ENCODE measurements around the gene GRM7.

DNA sequence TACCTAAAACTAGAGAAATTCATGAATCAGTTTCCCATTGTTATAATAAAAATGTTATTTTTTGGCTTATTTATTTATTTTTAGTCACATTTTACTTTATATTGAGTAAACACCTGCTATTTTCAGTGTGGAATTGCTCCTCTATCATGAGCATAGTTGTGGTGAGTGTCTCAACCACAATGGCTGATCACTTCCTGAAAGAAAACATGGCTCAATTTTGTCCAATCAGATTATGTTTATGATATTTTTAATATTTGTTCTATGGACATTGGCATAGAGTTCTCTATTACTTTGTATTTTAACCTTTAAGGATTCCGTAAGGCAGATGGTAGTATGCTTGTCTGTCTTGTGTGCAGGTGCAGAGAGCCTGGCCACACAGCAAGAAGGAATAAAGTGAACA lies 16.2 kb upstream of the GRM7 start:
- TF ChIP-seq, protein P1, sequence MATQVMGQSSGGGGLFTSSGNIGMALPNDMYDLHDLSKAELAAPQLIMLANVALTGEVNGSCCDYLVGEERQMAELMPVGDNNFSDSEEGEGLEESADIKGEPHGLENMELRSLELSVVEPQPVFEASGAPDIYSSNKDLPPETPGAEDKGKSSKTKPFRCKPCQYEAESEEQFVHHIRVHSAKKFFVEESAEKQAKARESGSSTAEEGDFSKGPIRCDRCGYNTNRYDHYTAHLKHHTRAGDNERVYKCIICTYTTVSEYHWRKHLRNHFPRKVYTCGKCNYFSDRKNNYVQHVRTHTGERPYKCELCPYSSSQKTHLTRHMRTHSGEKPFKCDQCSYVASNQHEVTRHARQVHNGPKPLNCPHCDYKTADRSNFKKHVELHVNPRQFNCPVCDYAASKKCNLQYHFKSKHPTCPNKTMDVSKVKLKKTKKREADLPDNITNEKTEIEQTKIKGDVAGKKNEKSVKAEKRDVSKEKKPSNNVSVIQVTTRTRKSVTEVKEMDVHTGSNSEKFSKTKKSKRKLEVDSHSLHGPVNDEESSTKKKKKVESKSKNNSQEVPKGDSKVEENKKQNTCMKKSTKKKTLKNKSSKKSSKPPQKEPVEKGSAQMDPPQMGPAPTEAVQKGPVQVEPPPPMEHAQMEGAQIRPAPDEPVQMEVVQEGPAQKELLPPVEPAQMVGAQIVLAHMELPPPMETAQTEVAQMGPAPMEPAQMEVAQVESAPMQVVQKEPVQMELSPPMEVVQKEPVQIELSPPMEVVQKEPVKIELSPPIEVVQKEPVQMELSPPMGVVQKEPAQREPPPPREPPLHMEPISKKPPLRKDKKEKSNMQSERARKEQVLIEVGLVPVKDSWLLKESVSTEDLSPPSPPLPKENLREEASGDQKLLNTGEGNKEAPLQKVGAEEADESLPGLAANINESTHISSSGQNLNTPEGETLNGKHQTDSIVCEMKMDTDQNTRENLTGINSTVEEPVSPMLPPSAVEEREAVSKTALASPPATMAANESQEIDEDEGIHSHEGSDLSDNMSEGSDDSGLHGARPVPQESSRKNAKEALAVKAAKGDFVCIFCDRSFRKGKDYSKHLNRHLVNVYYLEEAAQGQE (IDR thresholded peaks at IDR 0.05; ENCODE audit: insufficient read depth in 1 of 2, low read depth in 2 of 2, low read length in 2 of 2), result no peak
- TF ChIP-seq TAF1 (IDR thresholded peaks at IDR 0.05; ENCODE audit: borderline replicate concordance, insufficient read depth, low read length), result no peak

All from PFSK-1 (cell line).